Measurements from ENCODE around the gene PSG11. TPM values are rescaled to one million over a fixed set of nuclear protein-coding genes. Genes with fewer than 3 reads are reported as not detected.
"Not testable (repeated sequence)": the region's sequence is repeated elsewhere in the genome, so short reads cannot be mapped to it uniquely, and the experiment has no call there.

PSG11 gene
- total RNA-seq, 1 donor from 2014 or later = not detected

DNA sequence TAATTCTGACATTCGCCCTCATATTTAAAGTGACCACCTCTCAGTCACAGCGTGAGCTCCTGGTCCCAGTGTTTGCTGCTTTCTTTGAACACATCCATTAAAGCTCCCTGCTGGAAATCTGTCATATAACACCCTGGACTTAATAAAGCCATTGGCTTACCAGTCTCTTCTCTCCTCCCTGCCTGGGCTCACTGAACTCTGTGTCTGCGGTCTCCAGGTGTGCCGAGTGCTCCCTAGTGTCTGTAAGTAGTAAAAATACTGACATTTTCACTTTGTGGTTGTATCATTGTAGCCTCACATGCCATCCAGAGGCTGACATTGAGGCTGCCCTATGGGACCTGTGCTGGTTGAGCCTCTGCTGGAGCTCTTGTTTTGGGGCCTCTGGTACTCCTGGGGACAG is 2.6 kb upstream of the PSG11 start:
- Histone ChIP-seq H3K4me1 (no peaks in the 10 kb centered on the region), H3K36me3 (no peaks in the 10 kb centered on the region), H3K9me3 (no peaks in the 10 kb centered on the region), H3K27ac (no peak overlapping the region), H3K27me3 (no peaks in the 10 kb centered on the region), H3K4me3 (no peak overlapping the region)
- TF ChIP-seq POLR2AphosphoS5 (IDR thresholded peaks at IDR 0.05; ENCODE audit: insufficient read depth in 1 of 2, low read depth in 1 of 2) (no peak), POLR2A (IDR thresholded peaks at IDR 0.05) (no peak)
- TF ChIP-seq, protein P1, sequence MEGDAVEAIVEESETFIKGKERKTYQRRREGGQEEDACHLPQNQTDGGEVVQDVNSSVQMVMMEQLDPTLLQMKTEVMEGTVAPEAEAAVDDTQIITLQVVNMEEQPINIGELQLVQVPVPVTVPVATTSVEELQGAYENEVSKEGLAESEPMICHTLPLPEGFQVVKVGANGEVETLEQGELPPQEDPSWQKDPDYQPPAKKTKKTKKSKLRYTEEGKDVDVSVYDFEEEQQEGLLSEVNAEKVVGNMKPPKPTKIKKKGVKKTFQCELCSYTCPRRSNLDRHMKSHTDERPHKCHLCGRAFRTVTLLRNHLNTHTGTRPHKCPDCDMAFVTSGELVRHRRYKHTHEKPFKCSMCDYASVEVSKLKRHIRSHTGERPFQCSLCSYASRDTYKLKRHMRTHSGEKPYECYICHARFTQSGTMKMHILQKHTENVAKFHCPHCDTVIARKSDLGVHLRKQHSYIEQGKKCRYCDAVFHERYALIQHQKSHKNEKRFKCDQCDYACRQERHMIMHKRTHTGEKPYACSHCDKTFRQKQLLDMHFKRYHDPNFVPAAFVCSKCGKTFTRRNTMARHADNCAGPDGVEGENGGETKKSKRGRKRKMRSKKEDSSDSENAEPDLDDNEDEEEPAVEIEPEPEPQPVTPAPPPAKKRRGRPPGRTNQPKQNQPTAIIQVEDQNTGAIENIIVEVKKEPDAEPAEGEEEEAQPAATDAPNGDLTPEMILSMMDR (IDR thresholded peaks at IDR 0.05) = no peak
- intact Hi-C loops (cut with DNase I) = no loop called here
- no peak for DNase-seq (ENCODE audit: extremely low spot score in 2 of 2)

DNA sequence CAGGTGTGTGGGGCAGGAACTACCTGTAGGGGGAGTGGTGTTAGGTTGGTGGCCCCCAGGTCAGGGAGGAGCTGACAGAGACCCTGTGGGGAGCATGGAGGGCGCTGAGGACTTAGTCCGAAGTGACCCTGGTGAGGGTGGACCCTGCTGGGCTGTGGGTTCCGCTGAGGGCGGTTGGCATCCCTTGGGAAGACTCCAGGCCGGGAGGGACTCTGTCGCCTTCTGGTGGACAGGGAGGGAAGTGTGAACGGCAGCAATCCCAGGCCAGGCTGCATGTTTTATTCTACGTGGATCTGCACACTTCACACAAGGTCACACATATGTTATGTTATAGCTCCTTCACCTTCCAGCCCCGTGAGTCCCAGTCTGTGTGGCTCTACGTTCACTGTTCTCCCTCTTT is 1.7 kb upstream of the PSG11 start:
- intact Hi-C loops (cut with DNase I); H3K36me3 ChIP-seq; H3K4me1 ChIP-seq; H3K27ac ChIP-seq; H3K9me3 ChIP-seq; H3K27me3 ChIP-seq; H3K4me3 ChIP-seq; DNase-seq (ENCODE audit: extremely low spot score in 2 of 2): not testable (repeated sequence)

- H3K36me3 ChIP-seq; H3K9me3 ChIP-seq; H3K27ac ChIP-seq; DNase-seq (ENCODE audit: extremely low spot score in 2 of 2); H3K4me1 ChIP-seq; H3K27me3 ChIP-seq; H3K4me3 ChIP-seq; intact Hi-C loops (cut with DNase I): not testable (repeated sequence)
Measured at GRCh38 chr19:43027061-43027460, 792 bp upstream of the PSG11 start.

DNA sequence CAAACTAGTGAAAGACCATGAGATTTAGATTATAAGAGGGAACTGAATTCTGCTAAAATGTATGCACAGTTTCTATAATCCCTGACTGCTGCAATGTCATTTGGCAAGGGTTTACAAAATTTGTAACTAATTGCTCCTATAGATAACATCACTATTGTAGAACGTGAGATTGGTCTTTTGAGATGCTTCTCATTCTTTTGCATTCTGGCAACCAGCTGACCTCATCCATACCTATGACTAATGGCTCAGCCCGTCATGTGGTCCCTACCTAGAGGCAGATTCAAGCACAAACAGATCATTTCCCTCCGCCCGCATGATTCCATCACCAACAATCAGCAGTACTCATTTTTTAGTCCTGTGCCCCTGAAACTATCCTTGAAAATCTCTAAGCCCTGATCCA is 4.2 kb downstream of the PSG11 start:
- H3K27me3 ChIP-seq; H3K4me3 ChIP-seq; H3K36me3 ChIP-seq; H3K27ac ChIP-seq; DNase-seq (ENCODE audit: extremely low spot score in 2 of 2); intact Hi-C loops (cut with DNase I); H3K9me3 ChIP-seq; H3K4me1 ChIP-seq: not testable (repeated sequence)

DNA sequence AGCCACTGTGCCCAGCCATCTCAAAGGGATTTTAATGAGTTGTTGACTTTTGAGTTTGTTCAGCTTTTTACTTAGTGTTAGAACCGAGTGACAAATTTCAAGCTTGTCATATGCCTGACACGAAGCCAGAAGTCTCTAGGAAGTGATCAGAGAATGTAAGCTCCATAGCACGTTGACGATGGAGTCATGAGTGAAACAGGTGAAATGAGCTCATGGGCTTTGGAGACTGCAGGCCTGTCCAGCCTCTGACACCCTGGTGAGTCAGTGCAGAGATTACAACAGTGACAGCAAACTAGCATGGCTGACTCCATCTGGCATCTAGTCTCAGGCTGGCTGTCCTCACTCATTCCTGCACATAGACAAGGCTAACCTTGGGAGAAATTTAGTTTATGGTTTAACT is 4.6 kb downstream of the PSG11 start:
- H3K4me3 ChIP-seq; H3K4me1 ChIP-seq; H3K36me3 ChIP-seq; DNase-seq (ENCODE audit: extremely low spot score in 2 of 2); H3K9me3 ChIP-seq; H3K27me3 ChIP-seq; H3K27ac ChIP-seq; intact Hi-C loops (cut with DNase I): not testable (repeated sequence)

GRCh38 chr19:43019588-43019987 is 6.7 kb downstream of the PSG11 start:
- H3K36me3 ChIP-seq; H3K4me3 ChIP-seq; H3K27me3 ChIP-seq; H3K27ac ChIP-seq; DNase-seq (ENCODE audit: extremely low spot score in 2 of 2); H3K4me1 ChIP-seq; intact Hi-C loops (cut with DNase I); H3K9me3 ChIP-seq: not testable (repeated sequence)

DNA sequence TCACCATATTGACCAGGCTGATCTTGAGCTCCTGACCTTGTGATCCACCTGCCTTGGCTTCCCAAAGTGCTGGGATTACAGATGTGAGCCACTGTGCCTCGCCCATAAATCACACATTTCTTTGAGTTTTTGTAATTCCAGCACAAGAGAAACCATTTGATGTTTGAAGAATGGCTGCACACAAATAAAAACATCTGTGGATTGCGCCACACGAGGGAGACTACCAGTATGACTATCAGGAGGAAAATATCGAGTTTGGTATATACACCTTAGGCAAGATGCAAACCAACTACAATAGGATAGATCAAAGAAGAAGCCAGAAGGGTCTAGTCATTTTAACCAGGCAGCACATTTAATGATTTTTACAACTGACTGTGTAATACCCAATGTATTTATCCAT is 20.4 kb downstream of the PSG11 start:
- DNase-seq (ENCODE audit: extremely low spot score in 2 of 2); H3K4me3 ChIP-seq; H3K36me3 ChIP-seq; H3K4me1 ChIP-seq; intact Hi-C loops (cut with DNase I); H3K27ac ChIP-seq; H3K27me3 ChIP-seq; H3K9me3 ChIP-seq: not testable (repeated sequence)

DNA sequence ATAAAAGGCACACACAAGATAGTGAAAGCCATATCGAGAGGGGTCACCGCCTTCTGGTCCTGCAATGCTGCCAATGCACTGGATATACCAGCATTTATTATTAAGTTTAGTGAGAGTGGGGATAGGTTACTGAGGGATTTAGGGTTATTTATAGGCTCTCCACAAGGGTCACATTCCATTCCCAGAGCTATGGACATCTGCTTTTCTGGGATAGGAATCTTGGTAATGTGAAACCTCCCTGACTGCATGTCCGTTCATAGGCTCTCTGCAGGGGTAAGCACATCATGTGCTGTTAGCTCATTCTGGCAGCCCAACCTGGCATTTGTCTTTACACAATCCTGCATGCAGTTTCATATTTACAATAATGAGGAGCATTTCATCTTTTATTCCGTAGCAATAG is 21.4 kb downstream of the PSG11 start:
- DNase-seq (ENCODE audit: extremely low spot score in 2 of 2); H3K27ac ChIP-seq; H3K9me3 ChIP-seq; H3K27me3 ChIP-seq; H3K36me3 ChIP-seq; intact Hi-C loops (cut with DNase I); H3K4me1 ChIP-seq; H3K4me3 ChIP-seq: not testable (repeated sequence)

DNA sequence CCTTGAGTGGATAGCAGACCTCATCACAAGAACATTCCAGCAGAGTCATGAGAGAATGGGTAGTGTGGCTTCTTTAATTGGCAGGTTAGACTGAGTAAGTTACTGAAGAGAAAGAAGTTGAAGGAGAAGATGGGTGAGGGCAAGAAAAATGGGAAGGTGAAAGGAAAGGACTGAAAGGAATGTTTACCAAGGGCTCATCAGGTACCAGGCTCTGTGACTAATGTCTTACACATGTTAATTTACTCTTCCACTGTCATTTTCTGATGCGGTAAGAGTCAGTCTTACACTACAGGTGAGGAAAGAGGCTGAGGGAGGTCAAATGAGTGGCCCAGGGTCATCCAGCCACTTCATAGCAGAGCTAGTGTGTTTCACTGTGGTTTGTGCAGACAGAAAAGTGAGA is 22.6 kb downstream of the PSG11 start:
- intact Hi-C loops (cut with DNase I); DNase-seq (ENCODE audit: extremely low spot score in 2 of 2); H3K9me3 ChIP-seq; H3K27me3 ChIP-seq; H3K4me1 ChIP-seq; H3K27ac ChIP-seq; H3K4me3 ChIP-seq; H3K36me3 ChIP-seq: not testable (repeated sequence)

DNA sequence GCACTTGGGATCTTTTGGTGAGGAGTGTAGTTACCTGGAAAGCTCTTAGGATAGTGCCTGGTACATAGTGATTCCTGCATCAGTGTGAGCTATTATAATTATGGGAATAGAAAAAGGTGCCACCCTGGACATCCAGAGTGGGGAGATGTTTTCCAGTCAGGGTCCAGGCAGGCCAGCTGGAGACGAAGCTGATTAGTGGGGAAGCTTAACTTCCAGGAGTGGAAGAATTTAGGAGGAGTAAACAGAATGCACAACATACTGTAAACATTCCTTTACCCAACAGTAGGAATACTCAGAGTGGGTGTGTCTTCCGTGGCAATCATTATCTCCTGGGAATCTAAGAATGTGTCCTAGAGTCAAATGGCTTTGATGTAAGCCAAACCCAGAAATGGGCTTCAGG is 23.3 kb downstream of the PSG11 start:
- DNase-seq (ENCODE audit: extremely low spot score in 2 of 2); H3K9me3 ChIP-seq; H3K4me1 ChIP-seq; H3K27me3 ChIP-seq; intact Hi-C loops (cut with DNase I); H3K36me3 ChIP-seq; H3K4me3 ChIP-seq; H3K27ac ChIP-seq: not testable (repeated sequence)

GRCh38 chr19:42996161-42996560 is 30.1 kb downstream of the PSG11 start:
- H3K4me3 ChIP-seq; H3K4me1 ChIP-seq; H3K27me3 ChIP-seq; DNase-seq (ENCODE audit: extremely low spot score in 2 of 2); H3K27ac ChIP-seq; intact Hi-C loops (cut with DNase I); H3K36me3 ChIP-seq; H3K9me3 ChIP-seq: not testable (repeated sequence)

GRCh38 chr19:42992029-42992604 is 34.2 kb downstream of the PSG11 start:
- H3K9me3 ChIP-seq; H3K36me3 ChIP-seq; intact Hi-C loops (cut with DNase I); H3K27me3 ChIP-seq; DNase-seq (ENCODE audit: extremely low spot score in 2 of 2); H3K27ac ChIP-seq; H3K4me3 ChIP-seq; H3K4me1 ChIP-seq: not testable (repeated sequence)

Measured in vagina (tissue), 2 donors.